Measurements from ENCODE around the gene CHTF18. TPM values are rescaled to one million over a fixed set of nuclear protein-coding genes. Genes with fewer than 3 reads are reported as not detected.

The CHTF18 gene
- total RNA-seq, 2 experiments from 2014 or later: 125 to 146 TPM

GRCh38 chr16:798666-799065 lies 10.2 kb downstream of the CHTF18 start:
- no peaks in the 10 kb centered on the region for H3K9me3 ChIP-seq (ENCODE audit: low read length)
- DNase-seq (ENCODE audit: low spot score): no peak
- TF ChIP-seq EZH2phosphoT487 (IDR thresholded peaks at IDR 0.05; ENCODE audit: borderline replicate concordance, low read depth, low read length): no peak
- TF ChIP-seq CTCF (conservative IDR thresholded peaks at IDR 0.05; ENCODE audit: low read length): no peak
- BruUV-seq (replicated peaks): no TSS peak
- no peaks in the 10 kb centered on the region for H3K79me2 ChIP-seq (ENCODE audit: insufficient read depth, low read depth, low read length)
- CTCF ChIA-PET (ENCODE audit: unreplicated experiment): no interaction called here
- H3K4me1 ChIP-seq (ENCODE audit: insufficient read depth, low read length, poor library complexity, severe bottlenecking): peaks cover 6% of the 10 kb centered on the region
- POLR2A ChIA-PET: no interaction called here
- intact Hi-C loops (cut with micrococcal nuclease; ENCODE audit: unreplicated experiment): no loop called here
- H3K4me2 ChIP-seq (ENCODE audit: low read length): no peak overlapping the region
- H3K36me3 ChIP-seq (ENCODE audit: insufficient read depth, low read length): peaks cover 39% of the 10 kb centered on the region
- no peaks in the 10 kb centered on the region for H3K9me2 ChIP-seq (ENCODE audit: insufficient read depth, low read length)
- no peaks in the 10 kb centered on the region for H4K20me1 ChIP-seq (ENCODE audit: insufficient read depth, low read length)
- H3K4me3 ChIP-seq (ENCODE audit: low read depth, low read length, poor library complexity, severe bottlenecking): no peak overlapping the region
- no peak overlapping the region for H2AFZ ChIP-seq (ENCODE audit: low read length)
- no peak overlapping the region for H3K27ac ChIP-seq (ENCODE audit: low read depth, low read length, poor library complexity, severe bottlenecking)

GRCh38 chr16:799111-799947 lies 10.9 kb downstream of the CHTF18 start:
- Histone ChIP-seq H3K9me2 (ENCODE audit: insufficient read depth, low read length) (no peaks in the 10 kb centered on the region), H4K20me1 (ENCODE audit: insufficient read depth, low read length) (no peaks in the 10 kb centered on the region), H3K4me3 (ENCODE audit: low read depth, low read length, poor library complexity, severe bottlenecking) (no peak overlapping the region), H3K9me3 (ENCODE audit: low read length) (no peaks in the 10 kb centered on the region), H3K27ac (ENCODE audit: low read depth, low read length, poor library complexity, severe bottlenecking) (no peak overlapping the region), H3K79me2 (ENCODE audit: insufficient read depth, low read depth, low read length) (no peaks in the 10 kb centered on the region), H3K36me3 (ENCODE audit: insufficient read depth, low read length) (peaks cover 33% of the 10 kb centered on the region), H3K4me2 (ENCODE audit: low read length) (no peak overlapping the region), H2AFZ (ENCODE audit: low read length) (no peak overlapping the region), H3K4me1 (ENCODE audit: insufficient read depth, low read length, poor library complexity, severe bottlenecking) (peaks cover 6% of the 10 kb centered on the region)
- DNase-seq (ENCODE audit: low spot score): no peak
- intact Hi-C loops (cut with micrococcal nuclease; ENCODE audit: unreplicated experiment): no loop called here
- ChIA-PET CTCF (ENCODE audit: unreplicated experiment) (no interaction called here), POLR2A (no interaction called here)
- TF ChIP-seq EZH2phosphoT487 (IDR thresholded peaks at IDR 0.05; ENCODE audit: borderline replicate concordance, low read depth, low read length) (no peak), CTCF (conservative IDR thresholded peaks at IDR 0.05; ENCODE audit: low read length) (no peak)
- BruUV-seq (replicated peaks): no TSS peak

Data from OCI-LY7 (cell line).